Kidney (tissue), 14 donors: ENCODE measurements around the gene HECTD4. TPM values are rescaled to one million over a fixed set of nuclear protein-coding genes. Genes with fewer than 3 reads are reported as not detected.
"Not testable (repeated sequence)": the region's sequence is repeated elsewhere in the genome, so short reads cannot be mapped to it uniquely, and the experiment has no call there.

Experiments used
- DNase-seq, 5 donors: peaks; one replicate each; pipeline ENCODE4 v3.0.0-alpha.2; 2013 to 2020
- FAIRE-seq: peaks from 2 replicates; lab custom pipeline; 2012; peaks lifted over from hg19 to GRCh38; lab: Jason Lieb, UNC
- H3K27ac ChIP-seq, 2 donors: one replicate each; pipeline ENCODE4 v1.7.0; 2013; ENCODE audit warnings: low read depth in 2 of 2, low read length in 2 of 2, inconsistent platforms in 1 of 2
- H3K27me3 ChIP-seq: one replicate; pipeline ENCODE4 v1.7.1; 2013; ENCODE audit warnings: low read length, inconsistent platforms; ENCODE audit not compliant: control insufficient read depth, insufficient read depth
- H3K36me3 ChIP-seq, 3 donors: one replicate each; pipeline versions ENCODE4 v1.7.0 to v1.7.1; 2013; ENCODE audit warnings: low read length in 3 of 3, control low read depth in 1 of 3, inconsistent platforms in 1 of 3; ENCODE audit not compliant: insufficient read depth in 3 of 3, control insufficient read depth in 2 of 3
- H3K4me1 ChIP-seq, 3 donors: one replicate each; pipeline versions ENCODE4 v1.7.0 to v1.7.1; 2013; ENCODE audit warnings: low read length in 3 of 3, inconsistent platforms in 1 of 3, low read depth in 1 of 3; ENCODE audit not compliant: control insufficient read depth in 2 of 3, insufficient read depth in 2 of 3
- H3K4me3 ChIP-seq, 3 donors: one replicate each; pipeline versions ENCODE4 v1.7.0 to v1.8.1; 2013; ENCODE audit warnings: low read length in 3 of 3, control low read depth in 1 of 3, inconsistent platforms in 1 of 3
- H3K9ac ChIP-seq, 3 donors: one replicate each; pipeline versions ENCODE4 v1.7.0 to v1.7.1; 2013; ENCODE audit warnings: low read length in 3 of 3, control low read depth in 1 of 3, inconsistent platforms in 1 of 3
- H3K9me3 ChIP-seq, 3 donors: one replicate each; pipeline versions ENCODE4 v1.7.0 to v1.7.1; 2013; ENCODE audit warnings: low read length in 3 of 3, control low read depth in 1 of 3, inconsistent platforms in 1 of 3; ENCODE audit not compliant: control insufficient read depth in 2 of 3, insufficient read depth in 1 of 3
- intact Hi-C: fragments of 100-400 bp; cut with DNase I; formaldehyde crosslinking; loops from one replicate; pipeline ENCODE4 v1.11.1; 2022
- polyA plus RNA-seq: library from polyadenylated mRNA; stranded (reverse); fragments of 350-450 nt; fragmentation: Illumina TruSeq; extraction: RNeasy Lipid Tissue Mini Kit (QIAGEN cat#74804); gene quantifications from one replicate; pipeline ENCODE4 v1.2.3, GENCODE V29; 2014; ENCODE audit warnings: low read depth, low replicate concordance; ENCODE audit not compliant: insufficient read depth
- total RNA-seq: library from RNA; stranded (reverse); fragmentation: NEBNext Ultra II Directional; extraction: Animal tissue kit (Norgen Biotek cat#: 25700); gene quantifications from one replicate; pipeline ENCODE4 v1.2.1, GENCODE V29; 2021
- TF ChIP-seq, protein P1 (sequence below): IDR thresholded peaks from 3 replicates; pipeline ENCODE4 v1.5.1; 2012; ENCODE audit warnings: mild to moderate bottlenecking, moderate library complexity, borderline replicate concordance; ENCODE audit not compliant: insufficient read depth; ENCODE audit errors: extremely low read depth
- donor health status: control.
- donor health status: control.
- donor health status: control.
- donor health status: control.
- donor health status: control.
- donor health status: DM: yes; HTN: yes; CAD: no.
- donor health status: Normal renal cell carcinoma (clear cell type).

HECTD4 gene
- total and polyA plus RNA-seq, 2 donors from 2014 or later, result 15.6 to 53.1 TPM

DNA sequence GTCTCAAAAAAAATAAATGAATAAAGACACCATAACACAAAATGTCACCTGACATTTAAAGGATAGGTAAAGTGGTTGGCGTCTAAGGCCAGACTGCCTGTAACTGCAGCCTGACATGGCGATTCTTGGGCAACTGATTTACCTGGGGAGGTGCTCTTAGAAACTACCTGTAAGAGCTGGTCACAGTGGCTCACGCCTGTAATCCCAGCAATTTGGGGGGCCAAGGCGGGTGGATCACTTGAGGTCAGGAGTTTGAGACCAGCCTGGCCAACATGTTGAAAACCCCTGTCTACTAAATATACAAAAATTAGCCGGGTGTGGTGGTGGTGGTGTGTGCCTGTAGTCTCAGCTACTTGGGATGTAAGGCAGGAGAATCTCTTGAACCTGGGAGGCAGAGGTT is 18.8 kb upstream of the HECTD4 start:
- no peak for FAIRE-seq
- DNase-seq, result no peak
- TF ChIP-seq, protein P1, sequence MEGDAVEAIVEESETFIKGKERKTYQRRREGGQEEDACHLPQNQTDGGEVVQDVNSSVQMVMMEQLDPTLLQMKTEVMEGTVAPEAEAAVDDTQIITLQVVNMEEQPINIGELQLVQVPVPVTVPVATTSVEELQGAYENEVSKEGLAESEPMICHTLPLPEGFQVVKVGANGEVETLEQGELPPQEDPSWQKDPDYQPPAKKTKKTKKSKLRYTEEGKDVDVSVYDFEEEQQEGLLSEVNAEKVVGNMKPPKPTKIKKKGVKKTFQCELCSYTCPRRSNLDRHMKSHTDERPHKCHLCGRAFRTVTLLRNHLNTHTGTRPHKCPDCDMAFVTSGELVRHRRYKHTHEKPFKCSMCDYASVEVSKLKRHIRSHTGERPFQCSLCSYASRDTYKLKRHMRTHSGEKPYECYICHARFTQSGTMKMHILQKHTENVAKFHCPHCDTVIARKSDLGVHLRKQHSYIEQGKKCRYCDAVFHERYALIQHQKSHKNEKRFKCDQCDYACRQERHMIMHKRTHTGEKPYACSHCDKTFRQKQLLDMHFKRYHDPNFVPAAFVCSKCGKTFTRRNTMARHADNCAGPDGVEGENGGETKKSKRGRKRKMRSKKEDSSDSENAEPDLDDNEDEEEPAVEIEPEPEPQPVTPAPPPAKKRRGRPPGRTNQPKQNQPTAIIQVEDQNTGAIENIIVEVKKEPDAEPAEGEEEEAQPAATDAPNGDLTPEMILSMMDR, result no peak

DNA sequence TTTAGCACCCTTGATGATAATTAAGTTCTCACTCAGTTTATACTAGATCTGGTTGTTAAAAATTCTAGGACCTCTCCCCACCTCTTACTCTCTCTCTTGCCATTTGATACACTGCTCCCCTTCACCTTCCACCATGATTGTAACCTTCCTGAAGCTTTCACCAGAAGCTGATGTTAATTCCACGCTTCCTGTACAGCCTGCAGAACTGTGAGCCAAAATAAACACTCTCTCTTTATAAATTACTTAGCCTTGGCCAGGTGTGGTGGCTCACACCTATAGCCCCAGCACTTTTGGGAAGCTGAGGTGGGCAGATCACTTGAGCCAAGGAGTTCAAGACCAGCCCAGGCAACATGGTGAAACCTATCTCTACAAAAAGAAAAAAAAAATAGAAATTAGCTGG is 11.1 kb upstream of the HECTD4 start:
- Histone ChIP-seq H3K9ac (no peak overlapping the region), H3K27ac (no peak overlapping the region), H3K4me1 (no peaks in the 10 kb centered on the region), H3K4me3 (no peak overlapping the region), H3K36me3 (no peaks in the 10 kb centered on the region), H3K9me3 (no peaks in the 10 kb centered on the region), H3K27me3 (no peaks in the 10 kb centered on the region)
- DNase-seq (no peak), FAIRE-seq (no peak)
- intact Hi-C loops, result no loop called here
- TF ChIP-seq, protein P1, result no peak

More for the DNA sequence above, 18.8 kb upstream of the HECTD4 start:
- Histone ChIP-seq H3K27me3 (no peaks in the 10 kb centered on the region), H3K36me3 (peaks cover 3 to 19% (median 10%) of the 10 kb centered on the region in 3 donors), H3K9me3 (no peaks in the 10 kb centered on the region), H3K9ac (no peak overlapping the region), H3K27ac (no peak overlapping the region), H3K4me3 (no peak overlapping the region), H3K4me1 (no peaks in the 10 kb centered on the region)
- intact Hi-C loops, result no loop called here

DNA sequence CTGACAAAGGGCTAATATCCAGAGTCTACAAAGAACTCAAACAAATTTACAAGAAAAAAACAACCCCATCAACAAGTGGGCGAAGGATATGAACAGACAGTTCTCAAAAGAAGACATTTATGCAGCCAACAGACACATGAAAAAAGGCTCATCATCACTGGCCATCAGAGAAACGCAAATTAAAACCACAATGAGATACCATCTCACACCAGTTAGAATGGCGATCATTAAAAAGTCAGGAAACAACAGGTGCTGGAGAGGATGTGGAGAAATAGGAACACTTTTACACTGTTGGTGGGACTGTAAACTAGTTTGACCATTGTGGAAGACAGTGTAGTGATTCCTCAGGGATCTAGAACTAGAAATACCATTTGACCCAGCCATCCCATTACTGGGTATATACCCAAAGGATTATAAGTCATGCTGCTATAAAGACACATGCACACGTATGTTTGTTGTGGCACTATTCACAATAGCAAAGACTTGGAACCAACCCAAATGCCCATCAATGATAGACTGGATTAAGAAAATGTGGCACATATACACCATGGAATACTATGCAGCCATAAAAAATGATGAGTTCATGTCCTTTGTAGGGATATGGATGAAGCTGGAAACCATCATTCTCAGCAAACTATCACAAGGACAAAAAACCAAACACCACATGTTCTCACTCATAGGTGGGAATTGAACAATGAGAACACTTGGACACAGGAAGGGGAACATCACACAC is 7.9 kb upstream of the HECTD4 start:
- not testable (repeated sequence) for H3K4me1 ChIP-seq, DNase-seq, H3K4me3 ChIP-seq, FAIRE-seq, H3K36me3 ChIP-seq, H3K27me3 ChIP-seq, H3K27ac ChIP-seq, H3K9ac ChIP-seq, H3K9me3 ChIP-seq
- intact Hi-C loops, result loop anchor here (10.0 kb wide), 1 partner anchor 115 kb away; no protein-coding TSS in a partner anchor

DNA sequence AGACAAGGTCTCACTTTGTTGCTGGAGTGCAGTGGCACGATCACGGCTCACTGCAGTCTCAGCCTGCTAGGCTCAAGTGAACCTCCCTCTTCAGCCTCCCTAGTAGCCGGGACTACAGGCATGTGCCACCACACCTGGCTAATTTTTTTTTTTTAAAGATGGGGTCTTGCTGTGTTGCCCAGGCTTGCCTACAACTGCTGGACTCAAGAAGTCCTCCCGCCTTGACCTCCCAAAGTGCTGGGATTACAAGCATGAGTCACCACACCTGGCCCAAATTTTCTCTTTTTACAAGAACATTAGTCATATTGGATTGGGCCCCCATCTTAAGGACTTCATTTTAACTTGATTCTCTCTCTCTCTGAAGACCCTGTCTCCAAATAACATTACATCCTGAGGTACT is 7.0 kb upstream of the HECTD4 start:
- DNase-seq (no peak), FAIRE-seq (no peak)
- Histone ChIP-seq H3K4me3 (no peak overlapping the region), H3K27me3 (no peaks in the 10 kb centered on the region), H3K36me3 (no peaks in the 10 kb centered on the region), H3K9me3 (no peaks in the 10 kb centered on the region), H3K4me1 (no peaks in the 10 kb centered on the region), H3K9ac (no peak overlapping the region), H3K27ac (no peak overlapping the region)
- TF ChIP-seq, protein P1, result no peak
- intact Hi-C loops, result loop anchor here (10.0 kb wide), 1 partner anchor 114 kb away; no protein-coding TSS in a partner anchor
